Measurements from ENCODE around the gene E2F8.

GRCh38 chr11:19281555-19281954, 40.8 kb upstream of the E2F8 start:
- TF ChIP-seq YY1 (IDR thresholded peaks at IDR 0.05; ENCODE audit: insufficient read depth, insufficient read length) (no peak), ZNF274 (IDR thresholded peaks at IDR 0.05; ENCODE audit: low read depth, low read length) (no peak), SUZ12 (IDR thresholded peaks at IDR 0.05; ENCODE audit: extremely low read depth, insufficient read depth, insufficient read length) (no peak)

All from NT2/D1 (cell line).